Measurements from ENCODE around the gene RPN2.

DNA sequence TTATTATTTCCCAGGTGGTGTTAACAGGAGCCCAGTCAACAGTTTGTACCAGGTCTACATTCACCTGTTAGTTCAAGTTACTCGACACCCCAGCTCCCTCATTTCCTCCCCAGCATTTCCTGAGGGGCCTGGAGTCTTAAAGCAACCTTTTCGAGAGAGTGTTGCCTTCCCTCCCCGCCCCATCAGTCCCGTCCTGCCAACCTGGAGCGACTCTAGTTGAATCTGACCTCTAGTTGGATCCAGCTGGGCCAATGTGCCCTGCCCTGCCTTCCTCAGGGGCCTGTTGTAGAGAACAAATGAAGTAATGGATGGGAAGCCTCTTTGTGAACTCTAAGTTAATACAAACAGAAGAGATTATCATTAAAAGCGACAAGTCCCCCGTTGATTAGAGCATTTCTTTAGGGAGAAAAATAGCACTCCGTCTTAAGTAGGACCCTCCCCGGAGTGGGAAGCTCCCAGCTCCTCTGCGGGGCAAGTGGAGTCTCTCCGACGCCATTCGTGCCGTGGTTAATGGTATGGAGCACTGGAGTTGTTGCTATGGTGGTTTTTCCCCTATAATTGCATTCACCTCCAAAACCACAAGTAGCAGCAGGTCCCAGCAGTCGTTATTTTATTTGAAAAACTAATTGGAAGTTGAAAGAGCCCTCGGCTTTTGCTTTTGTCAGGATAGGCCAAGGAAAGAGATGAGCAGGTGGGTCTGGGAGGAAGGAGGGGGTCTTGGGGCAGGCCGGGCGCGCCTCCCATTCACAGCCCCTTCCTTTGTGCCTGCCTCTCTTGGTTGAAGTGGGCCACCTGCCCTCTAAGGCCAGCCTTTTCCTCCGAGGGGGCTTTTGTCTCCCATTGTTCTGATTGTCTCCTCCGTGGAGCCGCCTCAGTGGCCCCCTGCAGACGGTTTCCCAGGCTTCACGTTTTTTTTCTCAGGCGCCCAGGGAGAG is 66.4 kb downstream of the RPN2 start:
- TF ChIP-seq, protein P1, sequence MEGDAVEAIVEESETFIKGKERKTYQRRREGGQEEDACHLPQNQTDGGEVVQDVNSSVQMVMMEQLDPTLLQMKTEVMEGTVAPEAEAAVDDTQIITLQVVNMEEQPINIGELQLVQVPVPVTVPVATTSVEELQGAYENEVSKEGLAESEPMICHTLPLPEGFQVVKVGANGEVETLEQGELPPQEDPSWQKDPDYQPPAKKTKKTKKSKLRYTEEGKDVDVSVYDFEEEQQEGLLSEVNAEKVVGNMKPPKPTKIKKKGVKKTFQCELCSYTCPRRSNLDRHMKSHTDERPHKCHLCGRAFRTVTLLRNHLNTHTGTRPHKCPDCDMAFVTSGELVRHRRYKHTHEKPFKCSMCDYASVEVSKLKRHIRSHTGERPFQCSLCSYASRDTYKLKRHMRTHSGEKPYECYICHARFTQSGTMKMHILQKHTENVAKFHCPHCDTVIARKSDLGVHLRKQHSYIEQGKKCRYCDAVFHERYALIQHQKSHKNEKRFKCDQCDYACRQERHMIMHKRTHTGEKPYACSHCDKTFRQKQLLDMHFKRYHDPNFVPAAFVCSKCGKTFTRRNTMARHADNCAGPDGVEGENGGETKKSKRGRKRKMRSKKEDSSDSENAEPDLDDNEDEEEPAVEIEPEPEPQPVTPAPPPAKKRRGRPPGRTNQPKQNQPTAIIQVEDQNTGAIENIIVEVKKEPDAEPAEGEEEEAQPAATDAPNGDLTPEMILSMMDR (IDR thresholded peaks at IDR 0.05; ENCODE audit: poor library complexity, severe bottlenecking) = no peak
- no peak for TF ChIP-seq EZH2 (IDR thresholded peaks at IDR 0.05; ENCODE audit: borderline replicate concordance, insufficient read depth, low read length, poor library complexity, severe bottlenecking)
- TF ChIP-seq EP300 (conservative IDR thresholded peaks at IDR 0.05; ENCODE audit: poor library complexity, severe bottlenecking) = no peak
- no peak for TF ChIP-seq POLR2AphosphoS5 (IDR thresholded peaks at IDR 0.05)
- TF ChIP-seq TAF1 (IDR thresholded peaks at IDR 0.05; ENCODE audit: low read depth) = no peak
- no peak for TF ChIP-seq MXI1 (conservative IDR thresholded peaks at IDR 0.05; ENCODE audit: poor library complexity, severe bottlenecking)
- no peak for TF ChIP-seq REST (IDR thresholded peaks at IDR 0.05; ENCODE audit: borderline replicate concordance)

All from neural cell (in vitro differentiated cells).